GM18517 (cell line): Measurements from ENCODE around the gene MAPK13.
"Not testable (repeated sequence)": the region's sequence is repeated elsewhere in the genome, so short reads cannot be mapped to it uniquely, and the experiment has no call there.

ENCODE experiments used
- ATAC-seq: cut with Tn5 transposase; IDR thresholded peaks from one replicate; pipeline ENCODE4 v1.9.1; 2021; ENCODE audit warnings: mild to moderate bottlenecking, moderate library complexity; ENCODE audit not compliant: unreplicated experiment

MAPK13 gene

GRCh38 chr6:36129941-36130666, at the start of gene MAPK13:
MAPK13 (plus strand) TSS chr6:36130513; CDS start chr6:36130583, 70 bp downstream.
- ATAC-seq = no peak

- no peak for ATAC-seq
Observed at GRCh38 chr6:36082318-36082717, 48.0 kb upstream of the MAPK13 start.

GRCh38 chr6:36083446-36083845, 46.9 kb upstream of the MAPK13 start:
- ATAC-seq = no peak

- ATAC-seq = not testable (repeated sequence)
Observed at GRCh38 chr6:36088204-36088603, 42.1 kb upstream of the MAPK13 start.

GRCh38 chr6:36089048-36089447, 41.3 kb upstream of the MAPK13 start:
- ATAC-seq = no peak

GRCh38 chr6:36094238-36094637, 36.1 kb upstream of the MAPK13 start:
- no peak for ATAC-seq

GRCh38 chr6:36094753-36095496, 35.4 kb upstream of the MAPK13 start:
- no peak for ATAC-seq

- no peak for ATAC-seq
Observed at GRCh38 chr6:36095497-36096391, 34.6 kb upstream of the MAPK13 start.

GRCh38 chr6:36098253-36098919, 31.9 kb upstream of the MAPK13 start:
- no peak for ATAC-seq

- no peak for ATAC-seq
Observed at GRCh38 chr6:36098920-36099647, 31.2 kb upstream of the MAPK13 start.

GRCh38 chr6:36099869-36100483, 30.3 kb upstream of the MAPK13 start:
- no peak for ATAC-seq

GRCh38 chr6:36101691-36102090, 28.6 kb upstream of the MAPK13 start:
- no peak for ATAC-seq

- no peak for ATAC-seq
Observed at GRCh38 chr6:36102853-36103252, 27.5 kb upstream of the MAPK13 start.

- ATAC-seq = no peak
Observed at GRCh38 chr6:36104836-36105235, 25.5 kb upstream of the MAPK13 start.

- no peak for ATAC-seq
Observed at GRCh38 chr6:36109092-36109491, 21.2 kb upstream of the MAPK13 start.

- no peak for ATAC-seq
Observed at GRCh38 chr6:36110050-36110449, 20.3 kb upstream of the MAPK13 start.

- ATAC-seq = no peak
Observed at GRCh38 chr6:36110863-36111262, 19.4 kb upstream of the MAPK13 start.

GRCh38 chr6:36111526-36111925, 18.8 kb upstream of the MAPK13 start:
- no peak for ATAC-seq

- ATAC-seq = no peak
Observed at GRCh38 chr6:36113049-36113448, 17.3 kb upstream of the MAPK13 start.

GRCh38 chr6:36113703-36114102, 16.6 kb upstream of the MAPK13 start:
- ATAC-seq = no peak
